ENCODE measurements around the gene PDE4D. TPM values are rescaled to one million over a fixed set of nuclear protein-coding genes. Genes with fewer than 3 reads are reported as not detected.

PDE4D gene
- total RNA-seq, 1 experiment from 2014 or later, result 2.1 TPM

DNA sequence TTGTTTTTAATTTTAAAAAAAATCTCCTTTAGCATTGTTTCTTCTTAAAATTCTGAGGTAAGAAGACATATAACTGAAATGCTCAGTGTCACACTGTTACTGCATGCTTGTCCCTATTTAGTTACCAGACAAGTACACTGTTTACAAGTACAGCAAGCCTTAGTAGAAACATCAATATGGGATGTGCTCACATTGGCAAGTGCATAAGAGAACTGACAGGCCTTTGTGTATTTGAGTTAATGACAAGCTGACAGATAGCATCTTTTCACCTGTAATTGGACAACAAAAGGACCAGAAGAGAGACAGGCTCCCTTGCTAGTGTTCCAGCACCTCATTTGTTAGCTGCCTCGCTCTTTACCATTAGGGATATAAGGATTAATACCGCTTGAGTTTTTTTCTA, 63.6 kb downstream of the PDE4D start:
- no peak overlapping the region for H4K5ac ChIP-seq (ENCODE audit: insufficient read length, low read depth, low read length)
- H3K79me1 ChIP-seq (ENCODE audit: insufficient read depth, low read depth, low read length, poor library complexity, severe bottlenecking), result no peaks in the 10 kb centered on the region
- H3K27ac ChIP-seq (ENCODE audit: insufficient read length, low read depth, low read length), result no peak overlapping the region
- no peak overlapping the region for H3K18ac ChIP-seq (ENCODE audit: insufficient read length, low read depth, low read length)
- no peaks in the 10 kb centered on the region for H3K27me3 Mint-ChIP-seq (ENCODE audit: low read depth)
- no peak overlapping the region for H3K14ac ChIP-seq (ENCODE audit: insufficient read depth, low read length)
- no peaks in the 10 kb centered on the region for H3K9me3 Mint-ChIP-seq
- no peak overlapping the region for H2BK120ac ChIP-seq (ENCODE audit: low read depth, low read length, poor library complexity, severe bottlenecking)
- no peak overlapping the region for H2BK20ac ChIP-seq (ENCODE audit: low read depth, low read length, poor library complexity, severe bottlenecking)
- no peaks in the 10 kb centered on the region for H3K9me3 ChIP-seq (ENCODE audit: control insufficient read depth, low read depth, low read length)
- H3K4me3 Mint-ChIP-seq, result no peak overlapping the region
- H4K8ac ChIP-seq (replicated peaks; ENCODE audit: insufficient read length, low read depth, low read length), result no peak overlapping the region
- no peak overlapping the region for H2BK5ac ChIP-seq (ENCODE audit: insufficient read length, low read length)
- no peaks in the 10 kb centered on the region for H3K36me3 Mint-ChIP-seq (ENCODE audit: insufficient read depth in 1 of 3, low read depth in 3 of 3)
- H3K27me3 ChIP-seq (ENCODE audit: insufficient read depth, low read length), result no peaks in the 10 kb centered on the region
- H3T11ph ChIP-seq (ENCODE audit: low read length), result no peak overlapping the region
- no peak overlapping the region for H2AK5ac ChIP-seq (ENCODE audit: insufficient read length, low read length)
- H3K4me2 ChIP-seq (ENCODE audit: insufficient read depth, insufficient read length, low read length), result no peak overlapping the region
- H4K20me1 ChIP-seq (ENCODE audit: control insufficient read depth, insufficient read depth, insufficient read length), result no peaks in the 10 kb centered on the region
- no peak overlapping the region for H2BK15ac ChIP-seq (ENCODE audit: low read depth, low read length)
- H2BK12ac ChIP-seq (ENCODE audit: insufficient read length, low read depth, low read length), result no peak overlapping the region
- H3K4me1 ChIP-seq (ENCODE audit: insufficient read depth, low read length), result no peaks in the 10 kb centered on the region
- no peak overlapping the region for H3K23ac ChIP-seq (ENCODE audit: insufficient read length, low read depth, low read length)
- no peak overlapping the region for H3K4ac ChIP-seq (ENCODE audit: low read depth, low read length)
- DNase-seq, result no peak
- no peak overlapping the region for H4K91ac ChIP-seq (ENCODE audit: insufficient read length, low read depth, low read length)
- WGBS (ENCODE audit: extremely low coverage, insufficient read length, low lambda C conversion rate), result no CpG with 5 or more reads among the region's 2 CpGs
- no peak overlapping the region; a peak in 1 of 7 replicates for H3K27ac Mint-ChIP-seq
- no peaks in the 10 kb centered on the region for H3K79me2 ChIP-seq (ENCODE audit: insufficient read depth, low read length)
- no peak overlapping the region for H2AFZ ChIP-seq (ENCODE audit: low read length)
- H3K56ac ChIP-seq (ENCODE audit: insufficient read length, low read depth, low read length), result no peak overlapping the region
- H3K9ac ChIP-seq (ENCODE audit: extremely low read depth, insufficient read length, low read length), result no peak overlapping the region
- H3K23me2 ChIP-seq (ENCODE audit: insufficient read length, low read depth, low read length, poor library complexity, severe bottlenecking), result no peaks in the 10 kb centered on the region
- no peak for TF ChIP-seq CTCF (conservative IDR thresholded peaks at IDR 0.05)
- H3K4me1 Mint-ChIP-seq, result peaks cover 14 to 25% of the 10 kb centered on the region in 2 experiments
